GM19193 (cell line): ENCODE results near the gene PROC.

Experiments used
- POLR2A ChIP-seq: IDR thresholded peaks from 4 replicates; pipeline ENCODE4 v1.6.1; 2011; ENCODE audit not compliant: insufficient read depth, insufficient read length; ENCODE audit errors: extremely low read depth

The PROC gene

GRCh38 chr2:127389778-127390435 is 28.3 kb upstream of the PROC start:
- TF ChIP-seq POLR2A, result no peak

GRCh38 chr2:127392133-127392827 is 25.9 kb upstream of the PROC start:
- TF ChIP-seq POLR2A, result no peak

GRCh38 chr2:127392828-127393578 is 25.2 kb upstream of the PROC start:
- no peak for TF ChIP-seq POLR2A

GRCh38 chr2:127394492-127394891 is 23.7 kb upstream of the PROC start:
- no peak for TF ChIP-seq POLR2A

GRCh38 chr2:127397568-127398238 is 20.5 kb upstream of the PROC start:
- no peak for TF ChIP-seq POLR2A

- TF ChIP-seq POLR2A, result no peak
Measured at GRCh38 chr2:127398239-127398590, 20.0 kb upstream of the PROC start.

- no peak for TF ChIP-seq POLR2A
Measured at GRCh38 chr2:127400533-127400896, 17.7 kb upstream of the PROC start.

GRCh38 chr2:127400897-127401756 is 17.1 kb upstream of the PROC start:
- TF ChIP-seq POLR2A, result no peak

- no peak for TF ChIP-seq POLR2A
Measured at GRCh38 chr2:127401757-127402695, 16.2 kb upstream of the PROC start.

GRCh38 chr2:127403460-127403859 is 14.8 kb upstream of the PROC start:
- no peak for TF ChIP-seq POLR2A

GRCh38 chr2:127404466-127405254 is 13.6 kb upstream of the PROC start:
- TF ChIP-seq POLR2A, result no peak

GRCh38 chr2:127405255-127405610 is 13.0 kb upstream of the PROC start:
- TF ChIP-seq POLR2A, result no peak

GRCh38 chr2:127406454-127406853 is 11.8 kb upstream of the PROC start:
- TF ChIP-seq POLR2A, result no peak
